ENCODE data around the gene EIF2B2.
A peak's percentile ranks its signal among the peaks of the same experiment; 100 is the strongest.

EIF2B2 gene

GRCh38 chr14:75002392-75003249 lies at the start of gene EIF2B2:
TSS of gene EIF2B2 (plus strand) at chr14:75002921. CDS start at chr14:75002991, 70 bp downstream.
- DNase-seq, result peak; percentile 48

- no peak for DNase-seq
Measured at GRCh38 chr14:74953686-74954085, 49.0 kb upstream of the EIF2B2 start.

- no peak for DNase-seq
Measured at GRCh38 chr14:74954232-74954946, 48.3 kb upstream of the EIF2B2 start.

- DNase-seq, result no peak
Measured at GRCh38 chr14:74954947-74955228, 47.8 kb upstream of the EIF2B2 start.

GRCh38 chr14:74955229-74956026 lies 47.3 kb upstream of the EIF2B2 start, which contains the start of gene PGF:
TSS of gene PGF (minus strand) at chr14:74955597. CDS start at chr14:74955242, 355 bp downstream.
- DNase-seq, result no peak

GRCh38 chr14:74956027-74956279 lies 46.8 kb upstream of the EIF2B2 start:
- DNase-seq, result no peak

GRCh38 chr14:74956280-74957072 lies 46.2 kb upstream of the EIF2B2 start:
- DNase-seq, result no peak

GRCh38 chr14:74959596-74960180 lies 43.0 kb upstream of the EIF2B2 start:
- no peak for DNase-seq

- DNase-seq, result no peak
Measured at GRCh38 chr14:74960736-74961135, 42.0 kb upstream of the EIF2B2 start.

- DNase-seq, result no peak
Measured at GRCh38 chr14:74961238-74961911, 41.3 kb upstream of the EIF2B2 start.

GRCh38 chr14:74962046-74962445 lies 40.7 kb upstream of the EIF2B2 start:
- DNase-seq, result no peak

- no peak for DNase-seq
Measured at GRCh38 chr14:74962493-74962892, 40.2 kb upstream of the EIF2B2 start.

GRCh38 chr14:74963178-74963704 lies 39.5 kb upstream of the EIF2B2 start:
- no peak for DNase-seq

- no peak for DNase-seq
Measured at GRCh38 chr14:74963705-74964271, 38.9 kb upstream of the EIF2B2 start.

- no peak for DNase-seq
Measured at GRCh38 chr14:74964787-74965485, 37.8 kb upstream of the EIF2B2 start.

- no peak for DNase-seq
Measured at GRCh38 chr14:74965486-74966153, 37.1 kb upstream of the EIF2B2 start.

- no peak for DNase-seq
Measured at GRCh38 chr14:74968811-74969210, 33.9 kb upstream of the EIF2B2 start.

GRCh38 chr14:74973003-74973653 lies 29.6 kb upstream of the EIF2B2 start:
- no peak for DNase-seq

- DNase-seq, result no peak
Measured at GRCh38 chr14:74973905-74974363, 28.8 kb upstream of the EIF2B2 start.
